Ishikawa (cell line): Measurements from ENCODE around the gene RAB25.

Source experiments
- CEBPB ChIP-seq: IDR thresholded peaks from 2 replicates; pipeline ENCODE4 v1.6.1; 2012
- CREB1 ChIP-seq: IDR thresholded peaks from 2 replicates; pipeline ENCODE4 v1.6.1; 2012; ENCODE audit warnings: low read depth
- EGR1 ChIP-seq: IDR thresholded peaks from 2 replicates; pipeline ENCODE4 v1.6.1; 2012
- EP300 ChIP-seq: IDR thresholded peaks from 2 replicates; pipeline ENCODE4 v1.6.1; 2012; ENCODE audit warnings: borderline replicate concordance
- FOXM1 ChIP-seq: IDR thresholded peaks from 2 replicates; pipeline ENCODE4 v1.6.1; 2012; ENCODE audit warnings: low read depth, borderline replicate concordance
- NFIC ChIP-seq: IDR thresholded peaks from 2 replicates; pipeline ENCODE4 v1.6.1; 2012
- RAD21 ChIP-seq: IDR thresholded peaks from 2 replicates; pipeline ENCODE4 v1.6.1; 2012; ENCODE audit warnings: low read depth
- TCF12 ChIP-seq: IDR thresholded peaks from 2 replicates; pipeline ENCODE4 v1.6.1; 2012; ENCODE audit warnings: low read depth
- TEAD4 ChIP-seq: IDR thresholded peaks from 2 replicates; pipeline ENCODE4 v1.6.1; 2012
- YY1 ChIP-seq: IDR thresholded peaks from 2 replicates; pipeline ENCODE4 v1.6.1; 2012; ENCODE audit warnings: low read depth
- TF ChIP-seq, protein P1 (sequence below): IDR thresholded peaks from 2 replicates; pipeline ENCODE4 v1.6.1; 2012
- TF ChIP-seq, protein P2 (sequence below): IDR thresholded peaks from 2 replicates; pipeline ENCODE4 v1.6.1; 2012
- TF ChIP-seq, protein P3 (sequence below): IDR thresholded peaks from 2 replicates; pipeline ENCODE4 v1.6.1; 2012; ENCODE audit warnings: low read depth, mild to moderate bottlenecking

DNA sequence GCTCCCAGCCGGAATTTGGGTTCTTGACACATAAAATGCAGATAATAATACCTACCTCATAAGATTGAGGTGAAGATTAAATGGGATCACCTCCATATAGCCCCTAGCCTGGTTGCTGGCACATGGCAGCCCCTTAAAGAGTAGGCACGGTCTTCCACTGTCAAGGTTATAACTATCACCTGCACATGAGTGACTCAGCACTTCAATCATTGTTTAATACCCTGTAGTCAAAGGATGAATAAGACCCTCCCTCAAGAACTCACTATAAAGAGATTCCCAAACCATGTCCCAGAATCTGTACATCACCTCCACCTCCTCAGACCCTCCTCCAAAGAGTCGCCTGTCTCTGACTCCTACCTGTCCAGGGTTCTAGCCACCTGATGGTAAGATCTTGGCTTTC is 47.1 kb downstream of the RAB25 start:
- TF ChIP-seq, protein P1, sequence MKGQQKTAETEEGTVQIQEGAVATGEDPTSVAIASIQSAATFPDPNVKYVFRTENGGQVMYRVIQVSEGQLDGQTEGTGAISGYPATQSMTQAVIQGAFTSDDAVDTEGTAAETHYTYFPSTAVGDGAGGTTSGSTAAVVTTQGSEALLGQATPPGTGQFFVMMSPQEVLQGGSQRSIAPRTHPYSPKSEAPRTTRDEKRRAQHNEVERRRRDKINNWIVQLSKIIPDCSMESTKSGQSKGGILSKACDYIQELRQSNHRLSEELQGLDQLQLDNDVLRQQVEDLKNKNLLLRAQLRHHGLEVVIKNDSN: no peak
- no peak for TF ChIP-seq RAD21
- TF ChIP-seq, protein P2, sequence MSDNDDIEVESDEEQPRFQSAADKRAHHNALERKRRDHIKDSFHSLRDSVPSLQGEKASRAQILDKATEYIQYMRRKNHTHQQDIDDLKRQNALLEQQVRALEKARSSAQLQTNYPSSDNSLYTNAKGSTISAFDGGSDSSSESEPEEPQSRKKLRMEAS: no peak
- no peak for TF ChIP-seq YY1
- no peak for TF ChIP-seq EP300
- TF ChIP-seq TCF12: no peak
- TF ChIP-seq TEAD4: no peak
- no peak for TF ChIP-seq CEBPB
- no peak for TF ChIP-seq CREB1
- no peak for TF ChIP-seq NFIC
- TF ChIP-seq FOXM1: no peak
- TF ChIP-seq, protein P3, sequence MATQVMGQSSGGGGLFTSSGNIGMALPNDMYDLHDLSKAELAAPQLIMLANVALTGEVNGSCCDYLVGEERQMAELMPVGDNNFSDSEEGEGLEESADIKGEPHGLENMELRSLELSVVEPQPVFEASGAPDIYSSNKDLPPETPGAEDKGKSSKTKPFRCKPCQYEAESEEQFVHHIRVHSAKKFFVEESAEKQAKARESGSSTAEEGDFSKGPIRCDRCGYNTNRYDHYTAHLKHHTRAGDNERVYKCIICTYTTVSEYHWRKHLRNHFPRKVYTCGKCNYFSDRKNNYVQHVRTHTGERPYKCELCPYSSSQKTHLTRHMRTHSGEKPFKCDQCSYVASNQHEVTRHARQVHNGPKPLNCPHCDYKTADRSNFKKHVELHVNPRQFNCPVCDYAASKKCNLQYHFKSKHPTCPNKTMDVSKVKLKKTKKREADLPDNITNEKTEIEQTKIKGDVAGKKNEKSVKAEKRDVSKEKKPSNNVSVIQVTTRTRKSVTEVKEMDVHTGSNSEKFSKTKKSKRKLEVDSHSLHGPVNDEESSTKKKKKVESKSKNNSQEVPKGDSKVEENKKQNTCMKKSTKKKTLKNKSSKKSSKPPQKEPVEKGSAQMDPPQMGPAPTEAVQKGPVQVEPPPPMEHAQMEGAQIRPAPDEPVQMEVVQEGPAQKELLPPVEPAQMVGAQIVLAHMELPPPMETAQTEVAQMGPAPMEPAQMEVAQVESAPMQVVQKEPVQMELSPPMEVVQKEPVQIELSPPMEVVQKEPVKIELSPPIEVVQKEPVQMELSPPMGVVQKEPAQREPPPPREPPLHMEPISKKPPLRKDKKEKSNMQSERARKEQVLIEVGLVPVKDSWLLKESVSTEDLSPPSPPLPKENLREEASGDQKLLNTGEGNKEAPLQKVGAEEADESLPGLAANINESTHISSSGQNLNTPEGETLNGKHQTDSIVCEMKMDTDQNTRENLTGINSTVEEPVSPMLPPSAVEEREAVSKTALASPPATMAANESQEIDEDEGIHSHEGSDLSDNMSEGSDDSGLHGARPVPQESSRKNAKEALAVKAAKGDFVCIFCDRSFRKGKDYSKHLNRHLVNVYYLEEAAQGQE: no peak
- TF ChIP-seq EGR1: no peak
